Measurements from ENCODE around the gene OR12D1.

OR12D1 gene

DNA sequence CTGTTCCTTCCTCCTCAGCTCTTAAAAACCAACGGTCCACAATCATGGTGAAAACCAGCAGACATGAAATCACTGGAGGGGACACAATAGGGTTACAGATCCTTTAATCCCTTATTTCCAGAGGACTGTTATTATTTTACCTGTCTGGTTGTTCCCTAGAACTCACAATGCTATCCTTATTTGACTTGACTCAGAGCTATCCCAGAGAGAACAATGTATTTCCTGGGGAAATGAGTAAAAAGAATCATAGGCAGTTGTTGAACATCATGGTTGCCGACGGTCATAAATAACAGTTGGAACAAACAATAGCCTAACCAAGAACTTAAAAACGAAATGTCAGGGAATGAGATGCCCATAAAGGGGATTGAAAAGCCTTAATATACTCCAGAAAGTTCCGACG, 51.5 kb downstream of the OR12D1 start:
- no peak for TF ChIP-seq NFIC (IDR thresholded peaks at IDR 0.05)
- TF ChIP-seq TCF12 (IDR thresholded peaks at IDR 0.05; ENCODE audit: low read depth): no peak
- TF ChIP-seq, protein P1, sequence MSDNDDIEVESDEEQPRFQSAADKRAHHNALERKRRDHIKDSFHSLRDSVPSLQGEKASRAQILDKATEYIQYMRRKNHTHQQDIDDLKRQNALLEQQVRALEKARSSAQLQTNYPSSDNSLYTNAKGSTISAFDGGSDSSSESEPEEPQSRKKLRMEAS (IDR thresholded peaks at IDR 0.05): no peak

All from Ishikawa (cell line).